Measurements from ENCODE around the gene MYH6.
"Not testable (repeated sequence)": the region's sequence is repeated elsewhere in the genome, so short reads cannot be mapped to it uniquely, and the experiment has no call there.

MYH6 gene

GRCh38 chr14:23392613-23393012 lies 15.5 kb downstream of the MYH6 start:
- DNase-seq (ENCODE audit: low spot score) = no peak

GRCh38 chr14:23389871-23390270 lies 18.2 kb downstream of the MYH6 start:
- not testable (repeated sequence) for DNase-seq (ENCODE audit: low spot score)

GRCh38 chr14:23389396-23389795 lies 18.7 kb downstream of the MYH6 start:
- DNase-seq (ENCODE audit: low spot score) = no peak

GRCh38 chr14:23388996-23389395 lies 19.1 kb downstream of the MYH6 start:
- no peak for DNase-seq (ENCODE audit: low spot score)

GRCh38 chr14:23387916-23388882 lies 19.9 kb downstream of the MYH6 start:
- no peak for DNase-seq (ENCODE audit: low spot score)

- DNase-seq (ENCODE audit: low spot score) = no peak
These were observed 21.1 kb downstream of the MYH6 start for GRCh38 chr14:23386999-23387398.

- DNase-seq (ENCODE audit: low spot score) = not testable (repeated sequence)
These were observed 21.8 kb downstream of the MYH6 start for GRCh38 chr14:23386266-23386657.

- DNase-seq (ENCODE audit: low spot score) = no peak
These were observed 22.3 kb downstream of the MYH6 start for GRCh38 chr14:23385642-23386265.

GRCh38 chr14:23385244-23385641 lies 22.8 kb downstream of the MYH6 start:
- DNase-seq (ENCODE audit: low spot score) = no peak

GRCh38 chr14:23384364-23385080 lies 23.6 kb downstream of the MYH6 start:
- no peak for DNase-seq (ENCODE audit: low spot score)

- DNase-seq (ENCODE audit: low spot score) = no peak
These were observed 25.2 kb downstream of the MYH6 start for GRCh38 chr14:23382731-23383440.

- DNase-seq (ENCODE audit: low spot score) = no peak
These were observed 25.8 kb downstream of the MYH6 start for GRCh38 chr14:23382276-23382675.

- DNase-seq (ENCODE audit: low spot score) = no peak
These were observed 26.2 kb downstream of the MYH6 start for GRCh38 chr14:23381871-23382270.

- DNase-seq (ENCODE audit: low spot score) = no peak
These were observed 27.1 kb downstream of the MYH6 start for GRCh38 chr14:23380976-23381375.

- no peak for DNase-seq (ENCODE audit: low spot score)
These were observed 27.7 kb downstream of the MYH6 start for GRCh38 chr14:23380197-23380914.

GRCh38 chr14:23379366-23380196 lies 28.5 kb downstream of the MYH6 start:
- DNase-seq (ENCODE audit: low spot score) = peak; percentile 71

GRCh38 chr14:23378612-23379220 lies 29.4 kb downstream of the MYH6 start:
- DNase-seq (ENCODE audit: low spot score) = no peak

GRCh38 chr14:23377573-23378563 lies 30.2 kb downstream of the MYH6 start:
- DNase-seq (ENCODE audit: low spot score) = no peak

- DNase-seq (ENCODE audit: low spot score) = no peak
These were observed 30.9 kb downstream of the MYH6 start for GRCh38 chr14:23377198-23377550.

Measured in hematopoietic multipotent progenitor cell treated with erythropoietin and hydrocortisone succinate and interleukin-3 and kit ligand, for 15 days (in vitro differentiated cells).